Cardiac muscle cell (in vitro differentiated cells and primary cell): ENCODE measurements around the gene CPNE8. TPM values are rescaled to one million over a fixed set of nuclear protein-coding genes. Genes with fewer than 3 reads are reported as not detected.

Experiments used
- DNase-seq, 2 donors: peaks; one replicate each; pipeline versions ENCODE4 v3.0.0 to v3.0.0-alpha.2; 2010 to 2017; ENCODE audit warnings: low read depth in 1 of 2, low spot score in 1 of 2
- H3K27ac ChIP-seq: fragments of 200-600 bp; sonication (generic); 2 replicates; pipeline ENCODE4 v1.5.1; 2016
- H3K27me3 ChIP-seq: fragments of 200-600 bp; sonication (generic); 2 replicates; pipeline ENCODE4 v1.6.0; 2016; ENCODE audit warnings: control low read depth
- H3K36me3 ChIP-seq: fragments of 200-600 bp; sonication (generic); 2 replicates; pipeline ENCODE4 v1.5.1; 2016; ENCODE audit warnings: control low read depth
- H3K4me1 ChIP-seq: fragments of 200-600 bp; sonication (generic); 2 replicates; pipeline ENCODE4 v1.8.1; 2017; ENCODE audit warnings: low read depth, mild to moderate bottlenecking, mixed run types
- H3K4me3 ChIP-seq: fragments of 200-600 bp; sonication (generic); 2 replicates; pipeline ENCODE4 v1.5.1; 2016; ENCODE audit warnings: mild to moderate bottlenecking
- H3K9me3 ChIP-seq: fragments of 200-600 bp; sonication (generic); 2 replicates; pipeline ENCODE4 v1.5.1; 2017; ENCODE audit warnings: low read depth, mild to moderate bottlenecking, control low read depth
- CTCF ChIP-seq: IDR thresholded peaks from 2 replicates; pipeline ENCODE4 v1.5.1; 2012; ENCODE audit warnings: low read depth, mild to moderate bottlenecking, low read length
- polyA plus RNA-seq: library from polyadenylated mRNA; unstranded; fragments of >200 nt; fragmentation: Nextera tagmentation; extraction: Ambion mirVana; gene quantifications from 2 replicates; pipeline ENCODE4 v1.2.1, GENCODE V29; 2016
- total RNA-seq: library from RNA; depleted of rRNA; stranded (reverse); fragments of >200 nt; gene quantifications from 2 replicates; pipeline ENCODE4 v1.2.3, GENCODE V29; 2016

CPNE8 gene
- total and polyA plus RNA-seq, 2 experiments from 2014 or later, result 0.12 to 0.60 TPM

GRCh38 chr12:38906482-38907200 is 1.2 kb upstream of the CPNE8 start:
- H3K4me3 ChIP-seq, result peak overlapping the region; percentile 38
- H3K36me3 ChIP-seq, result no peaks in the 10 kb centered on the region
- H3K27ac ChIP-seq, result no peak overlapping the region
- TF ChIP-seq CTCF, result peak; percentile 97
- no peaks in the 10 kb centered on the region for H3K4me1 ChIP-seq
- H3K9me3 ChIP-seq, result no peaks in the 10 kb centered on the region
- DNase-seq, result peak; percentile 90 to 93
- peaks cover 24% of the 10 kb centered on the region for H3K27me3 ChIP-seq

- DNase-seq, result peak in 1 of 2 donors; percentile 87
- no peak for TF ChIP-seq CTCF
- no peaks in the 10 kb centered on the region for H3K4me1 ChIP-seq
- peak overlapping the region; percentile 38 for H3K4me3 ChIP-seq
- no peaks in the 10 kb centered on the region for H3K36me3 ChIP-seq
- H3K9me3 ChIP-seq, result no peaks in the 10 kb centered on the region
- H3K27me3 ChIP-seq, result peaks cover 24% of the 10 kb centered on the region
- no peak overlapping the region for H3K27ac ChIP-seq
These were observed 583 bp downstream of the CPNE8 start for GRCh38 chr12:38904537-38905479.

GRCh38 chr12:38903596-38903995 is 1.8 kb downstream of the CPNE8 start:
- DNase-seq, result no peak
- TF ChIP-seq CTCF, result no peak
- Histone ChIP-seq H3K9me3 (no peaks in the 10 kb centered on the region), H3K4me1 (no peaks in the 10 kb centered on the region), H3K27ac (no peak overlapping the region), H3K36me3 (no peaks in the 10 kb centered on the region), H3K27me3 (peaks cover 24% of the 10 kb centered on the region), H3K4me3 (no peak overlapping the region)

- peak; percentile 18 for DNase-seq
These were observed 7.2 kb downstream of the CPNE8 start for GRCh38 chr12:38898001-38898684.

More at GRCh38 chr12:38898001-38898684, 7.2 kb downstream of the CPNE8 start:
- Histone ChIP-seq H3K27me3 (no peaks in the 10 kb centered on the region), H3K9me3 (no peaks in the 10 kb centered on the region), H3K4me1 (no peaks in the 10 kb centered on the region), H3K4me3 (no peak overlapping the region), H3K36me3 (no peaks in the 10 kb centered on the region), H3K27ac (peak overlapping the region; percentile 1)
- TF ChIP-seq CTCF, result no peak
